K562 (cell line): ENCODE measurements around the gene TEX54. TPM values are rescaled to one million over a fixed set of nuclear protein-coding genes. Genes with fewer than 3 reads are reported as not detected.
A peak's percentile ranks its signal among the peaks of the same experiment; 100 is the strongest.

Experiments used
- ARID2 ChIP-seq: fragments of 450-650 bp; IDR thresholded peaks from 2 replicates; pipeline ENCODE4 v1.6.1; 2017; ENCODE audit warnings: antibody characterized with exemption, mild to moderate bottlenecking
- BMI1 ChIP-seq: fragments of 150-350 bp; IDR thresholded peaks from 2 replicates; pipeline ENCODE4 v1.6.1; 2014; ENCODE audit warnings: low read length
- CC2D1A ChIP-seq: fragments of 450-650 bp; IDR thresholded peaks from 2 replicates; pipeline ENCODE4 v1.6.1; 2017; ENCODE audit warnings: mild to moderate bottlenecking
- FOXJ2 ChIP-seq: fragments of 200-800 bp; sonication (Bioruptor generic); IDR thresholded peaks from 2 replicates; pipeline ENCODE4 v1.6.1; 2016; ENCODE audit warnings: missing genetic modification characterization, missing compliant biosample characterization
- GATAD2A ChIP-seq: fragments of 450-650 bp; IDR thresholded peaks from 2 replicates; pipeline ENCODE4 v1.6.1; 2017
- GMEB1 ChIP-seq: fragments of 250-450 bp; sonication (Bioruptor Pico); IDR thresholded peaks from 2 replicates; pipeline ENCODE4 v1.4.0; 2020; ENCODE audit warnings: mild to moderate bottlenecking
- KHSRP ChIP-seq: fragments of 450-650 bp; IDR thresholded peaks from 2 replicates; pipeline ENCODE4 v1.6.1; 2017
- MBD2 ChIP-seq: sonication (generic); IDR thresholded peaks from 2 replicates; pipeline ENCODE4 v1.6.1; 2016; ENCODE audit warnings: low read depth, borderline replicate concordance
- POLR3G ChIP-seq: IDR thresholded peaks from 2 replicates; pipeline ENCODE4 v1.6.1; 2011; ENCODE audit not compliant: insufficient read length, insufficient replicate concordance; ENCODE audit errors: extremely low read depth
- RBM15 ChIP-seq: fragments of 200-400 bp; formaldehyde crosslinking; IDR thresholded peaks from 2 replicates; pipeline ENCODE4 v1.6.1; 2018; ENCODE audit warnings: mild to moderate bottlenecking, low read length, moderate library complexity; ENCODE audit not compliant: insufficient read depth
- SMAD2 ChIP-seq: fragments of 150-350 bp; IDR thresholded peaks from 2 replicates; pipeline ENCODE4 v1.6.1; 2014; ENCODE audit warnings: low read depth, mild to moderate bottlenecking, low read length
- TBL1XR1 ChIP-seq, 2 experiments: IDR thresholded peaks; 2 replicates each; pipeline ENCODE4 v1.6.1; 2012; ENCODE audit warnings: improper control_type of control experiment in 2 of 2, low read length in 2 of 2, mild to moderate bottlenecking in 1 of 2
- ZC3H11A ChIP-seq: IDR thresholded peaks from 2 replicates; pipeline ENCODE4 v1.6.1; 2012; ENCODE audit warnings: low read depth, low read length, improper control_type of control experiment
- ZNF174 ChIP-seq: fragments of 250-450 bp; sonication (Bioruptor Pico); IDR thresholded peaks from 2 replicates; pipeline ENCODE4 v1.4.0; 2020; ENCODE audit warnings: mild to moderate bottlenecking
- ZNF184 ChIP-seq: sonication (generic); formaldehyde crosslinking; IDR thresholded peaks from 2 replicates; pipeline ENCODE4 v1.5.0; 2020; ENCODE audit warnings: missing genetic modification reagents
- ZNF384 ChIP-seq: IDR thresholded peaks from 2 replicates; pipeline ENCODE4 v1.6.1; 2012; ENCODE audit warnings: low read depth, low read length, improper control_type of control experiment
- polyA plus RNA-seq, 8 experiments: library from polyadenylated mRNA; depleted of rRNA in 4 of 8; stranded (reverse) in 5 of 8; unstranded in 3 of 8; fragments of >200 nt; fragmentation: Nextera tagmentation in 2 of 8; fragmentation: Illumina TruSeq in 1 of 8; extraction: Ambion mirVana in 2 of 8; extraction: Trizol in 1 of 8; gene quantifications; 2 replicates each; pipeline versions ENCODE4 v1.2.1 to v1.2.3, GENCODE V29; 2011 to 2014; ENCODE audit warnings: inconsistent platforms in 1 of 8, missing spikeins in 1 of 8
- total RNA-seq, 7 experiments: library from RNA; depleted of rRNA in 6 of 7; stranded (reverse); fragments of >200 nt in 6 of 7; fragmentation: Illumina TruSeq in 2 of 7; extraction: Trizol in 2 of 7; gene quantifications; 2 replicates each; pipeline versions ENCODE4 v1.2.1 to v1.2.3, GENCODE V29; 2011 to 2021; ENCODE audit warnings: low replicate concordance in 1 of 7
- TF ChIP-seq, protein P1 (sequence below): fragments of 200-600 bp; sonication (generic); IDR thresholded peaks from one replicate; pipeline ENCODE4 v1.6.1; 2012; ENCODE audit warnings: mild to moderate bottlenecking, low read depth, low read length, inconsistent platforms

Gene TEX54
- total and polyA plus RNA-seq, 9 of the 15 experiments (the other 6 are each of a cell fraction or from before 2014, with no cell fraction given), result not detected

DNA sequence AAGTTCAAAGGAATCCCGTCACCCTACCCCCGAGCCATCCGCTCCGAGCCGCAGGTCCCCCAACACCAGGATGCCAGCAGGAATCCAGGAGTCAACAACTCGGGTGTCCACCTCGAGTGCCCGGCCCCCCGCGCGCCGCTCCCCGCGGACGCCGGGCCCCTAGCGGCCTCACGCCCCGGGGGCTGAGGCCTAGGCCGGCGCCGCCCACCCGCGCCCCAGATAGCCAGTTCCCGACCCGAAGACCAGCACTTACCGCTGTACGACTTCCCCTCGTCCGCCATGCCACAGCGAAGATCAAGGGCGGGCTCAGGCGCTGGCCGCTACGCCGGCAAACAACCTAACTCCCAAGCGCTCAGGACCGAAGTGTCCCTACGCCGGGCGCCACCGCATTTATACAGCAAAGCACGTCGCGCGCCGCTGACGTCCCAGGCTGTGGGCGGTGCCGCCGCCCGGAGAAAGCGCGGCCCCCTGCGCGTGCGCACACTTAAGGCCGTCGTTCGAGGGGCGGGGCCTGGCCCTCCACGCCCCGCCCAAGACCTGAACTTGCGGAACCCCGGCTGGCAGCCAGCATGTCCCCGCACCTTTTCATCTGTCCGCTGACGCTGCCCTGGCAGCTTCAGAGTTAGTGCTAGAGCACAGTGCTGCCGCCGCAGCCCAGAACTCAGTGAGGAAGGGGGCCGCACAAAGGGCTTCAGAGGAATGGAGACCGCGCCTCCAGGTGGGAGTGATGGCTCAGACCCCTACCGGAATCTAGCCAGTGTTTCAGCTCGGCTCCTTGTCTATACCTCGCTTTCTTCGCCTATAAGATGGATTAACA is 27.4 kb downstream of the TEX54 start, which contains the start of gene NXF1 (continued):
- TF ChIP-seq, protein P1, sequence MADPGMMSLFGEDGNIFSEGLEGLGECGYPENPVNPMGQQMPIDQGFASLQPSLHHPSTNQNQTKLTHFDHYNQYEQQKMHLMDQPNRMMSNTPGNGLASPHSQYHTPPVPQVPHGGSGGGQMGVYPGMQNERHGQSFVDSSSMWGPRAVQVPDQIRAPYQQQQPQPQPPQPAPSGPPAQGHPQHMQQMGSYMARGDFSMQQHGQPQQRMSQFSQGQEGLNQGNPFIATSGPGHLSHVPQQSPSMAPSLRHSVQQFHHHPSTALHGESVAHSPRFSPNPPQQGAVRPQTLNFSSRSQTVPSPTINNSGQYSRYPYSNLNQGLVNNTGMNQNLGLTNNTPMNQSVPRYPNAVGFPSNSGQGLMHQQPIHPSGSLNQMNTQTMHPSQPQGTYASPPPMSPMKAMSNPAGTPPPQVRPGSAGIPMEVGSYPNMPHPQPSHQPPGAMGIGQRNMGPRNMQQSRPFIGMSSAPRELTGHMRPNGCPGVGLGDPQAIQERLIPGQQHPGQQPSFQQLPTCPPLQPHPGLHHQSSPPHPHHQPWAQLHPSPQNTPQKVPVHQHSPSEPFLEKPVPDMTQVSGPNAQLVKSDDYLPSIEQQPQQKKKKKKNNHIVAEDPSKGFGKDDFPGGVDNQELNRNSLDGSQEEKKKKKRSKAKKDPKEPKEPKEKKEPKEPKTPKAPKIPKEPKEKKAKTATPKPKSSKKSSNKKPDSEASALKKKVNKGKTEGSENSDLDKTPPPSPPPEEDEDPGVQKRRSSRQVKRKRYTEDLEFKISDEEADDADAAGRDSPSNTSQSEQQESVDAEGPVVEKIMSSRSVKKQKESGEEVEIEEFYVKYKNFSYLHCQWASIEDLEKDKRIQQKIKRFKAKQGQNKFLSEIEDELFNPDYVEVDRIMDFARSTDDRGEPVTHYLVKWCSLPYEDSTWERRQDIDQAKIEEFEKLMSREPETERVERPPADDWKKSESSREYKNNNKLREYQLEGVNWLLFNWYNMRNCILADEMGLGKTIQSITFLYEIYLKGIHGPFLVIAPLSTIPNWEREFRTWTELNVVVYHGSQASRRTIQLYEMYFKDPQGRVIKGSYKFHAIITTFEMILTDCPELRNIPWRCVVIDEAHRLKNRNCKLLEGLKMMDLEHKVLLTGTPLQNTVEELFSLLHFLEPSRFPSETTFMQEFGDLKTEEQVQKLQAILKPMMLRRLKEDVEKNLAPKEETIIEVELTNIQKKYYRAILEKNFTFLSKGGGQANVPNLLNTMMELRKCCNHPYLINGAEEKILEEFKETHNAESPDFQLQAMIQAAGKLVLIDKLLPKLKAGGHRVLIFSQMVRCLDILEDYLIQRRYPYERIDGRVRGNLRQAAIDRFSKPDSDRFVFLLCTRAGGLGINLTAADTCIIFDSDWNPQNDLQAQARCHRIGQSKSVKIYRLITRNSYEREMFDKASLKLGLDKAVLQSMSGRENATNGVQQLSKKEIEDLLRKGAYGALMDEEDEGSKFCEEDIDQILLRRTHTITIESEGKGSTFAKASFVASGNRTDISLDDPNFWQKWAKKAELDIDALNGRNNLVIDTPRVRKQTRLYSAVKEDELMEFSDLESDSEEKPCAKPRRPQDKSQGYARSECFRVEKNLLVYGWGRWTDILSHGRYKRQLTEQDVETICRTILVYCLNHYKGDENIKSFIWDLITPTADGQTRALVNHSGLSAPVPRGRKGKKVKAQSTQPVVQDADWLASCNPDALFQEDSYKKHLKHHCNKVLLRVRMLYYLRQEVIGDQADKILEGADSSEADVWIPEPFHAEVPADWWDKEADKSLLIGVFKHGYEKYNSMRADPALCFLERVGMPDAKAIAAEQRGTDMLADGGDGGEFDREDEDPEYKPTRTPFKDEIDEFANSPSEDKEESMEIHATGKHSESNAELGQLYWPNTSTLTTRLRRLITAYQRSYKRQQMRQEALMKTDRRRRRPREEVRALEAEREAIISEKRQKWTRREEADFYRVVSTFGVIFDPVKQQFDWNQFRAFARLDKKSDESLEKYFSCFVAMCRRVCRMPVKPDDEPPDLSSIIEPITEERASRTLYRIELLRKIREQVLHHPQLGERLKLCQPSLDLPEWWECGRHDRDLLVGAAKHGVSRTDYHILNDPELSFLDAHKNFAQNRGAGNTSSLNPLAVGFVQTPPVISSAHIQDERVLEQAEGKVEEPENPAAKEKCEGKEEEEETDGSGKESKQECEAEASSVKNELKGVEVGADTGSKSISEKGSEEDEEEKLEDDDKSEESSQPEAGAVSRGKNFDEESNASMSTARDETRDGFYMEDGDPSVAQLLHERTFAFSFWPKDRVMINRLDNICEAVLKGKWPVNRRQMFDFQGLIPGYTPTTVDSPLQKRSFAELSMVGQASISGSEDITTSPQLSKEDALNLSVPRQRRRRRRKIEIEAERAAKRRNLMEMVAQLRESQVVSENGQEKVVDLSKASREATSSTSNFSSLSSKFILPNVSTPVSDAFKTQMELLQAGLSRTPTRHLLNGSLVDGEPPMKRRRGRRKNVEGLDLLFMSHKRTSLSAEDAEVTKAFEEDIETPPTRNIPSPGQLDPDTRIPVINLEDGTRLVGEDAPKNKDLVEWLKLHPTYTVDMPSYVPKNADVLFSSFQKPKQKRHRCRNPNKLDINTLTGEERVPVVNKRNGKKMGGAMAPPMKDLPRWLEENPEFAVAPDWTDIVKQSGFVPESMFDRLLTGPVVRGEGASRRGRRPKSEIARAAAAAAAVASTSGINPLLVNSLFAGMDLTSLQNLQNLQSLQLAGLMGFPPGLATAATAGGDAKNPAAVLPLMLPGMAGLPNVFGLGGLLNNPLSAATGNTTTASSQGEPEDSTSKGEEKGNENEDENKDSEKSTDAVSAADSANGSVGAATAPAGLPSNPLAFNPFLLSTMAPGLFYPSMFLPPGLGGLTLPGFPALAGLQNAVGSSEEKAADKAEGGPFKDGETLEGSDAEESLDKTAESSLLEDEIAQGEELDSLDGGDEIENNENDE, result peak; percentile 8
- TF ChIP-seq MBD2 (peak; percentile 95), ARID2 (no peak), BMI1 (no peak), KHSRP (peak; percentile 57; the same call in 1 of the 2 replicates), GATAD2A (no peak), CC2D1A (no peak), GMEB1 (CRISPR knock-in tag) (peak; percentile 83), ZNF184 (no peak), ZNF384 (no peak), FOXJ2 (no peak), POLR3G (no peak), SMAD2 (no peak), ZC3H11A (no peak), ZNF174 (no peak), TBL1XR1 (IDR thresholded peaks at IDR 0.05; ENCODE audit: low read length in 2 of 2) (peak; percentile 53 to 80; a peak in 2 of 4 replicates), RBM15 (no peak)
